ENCODE results near the gene CADM2. TPM values are rescaled to one million over a fixed set of nuclear protein-coding genes. Genes with fewer than 3 reads are reported as not detected.

The CADM2 gene
- total RNA-seq, 1 experiment from 2014 or later = 1.3 TPM

- H3K4me1 Mint-ChIP-seq (ENCODE audit: low read depth, unreplicated experiment) = peaks cover 34% of the 10 kb centered on the region
- no peak for TF ChIP-seq CTCF (IDR thresholded peaks at IDR 0.05; ENCODE audit: unreplicated experiment)
- no peak overlapping the region for H3K27ac Mint-ChIP-seq (ENCODE audit: unreplicated experiment)
- H3K4me3 Mint-ChIP-seq (ENCODE audit: low read depth, unreplicated experiment) = no peak overlapping the region
- no peaks in the 10 kb centered on the region for H3K27me3 Mint-ChIP-seq (ENCODE audit: unreplicated experiment)
- CTCF ChIA-PET = no interaction called here
- intact Hi-C loops (cut with micrococcal nuclease; ENCODE audit: unreplicated experiment) = no loop called here
- no peak for DNase-seq
- H3K36me3 Mint-ChIP-seq (ENCODE audit: insufficient read depth, unreplicated experiment) = peaks cover 9% of the 10 kb centered on the region
- BruUV-seq (replicated peaks) = no TSS peak
- no peaks in the 10 kb centered on the region for H3K9me3 Mint-ChIP-seq (ENCODE audit: low read depth, unreplicated experiment)
Observed at GRCh38 chr3:85162905-85163304, 204.1 kb downstream of the CADM2 start.

GRCh38 chr3:85164436-85164835, 205.6 kb downstream of the CADM2 start:
- DNase-seq = no peak
- Mint-ChIP-seq H3K4me3 (ENCODE audit: low read depth, unreplicated experiment) (no peak overlapping the region), H3K9me3 (ENCODE audit: low read depth, unreplicated experiment) (no peaks in the 10 kb centered on the region), H3K36me3 (ENCODE audit: insufficient read depth, unreplicated experiment) (peaks cover 9% of the 10 kb centered on the region), H3K27me3 (ENCODE audit: unreplicated experiment) (no peaks in the 10 kb centered on the region), H3K27ac (ENCODE audit: unreplicated experiment) (no peak overlapping the region), H3K4me1 (ENCODE audit: low read depth, unreplicated experiment) (peaks cover 27% of the 10 kb centered on the region)
- intact Hi-C loops (cut with micrococcal nuclease; ENCODE audit: unreplicated experiment) = no loop called here
- no TSS peak for BruUV-seq (replicated peaks)
- CTCF ChIA-PET = no interaction called here
- no peak for TF ChIP-seq CTCF (IDR thresholded peaks at IDR 0.05; ENCODE audit: unreplicated experiment)

- no peak for TF ChIP-seq CTCF (IDR thresholded peaks at IDR 0.05; ENCODE audit: unreplicated experiment)
- DNase-seq = no peak
- H3K4me3 Mint-ChIP-seq (ENCODE audit: low read depth, unreplicated experiment) = no peak overlapping the region
- no TSS peak for BruUV-seq (replicated peaks)
- CTCF ChIA-PET = no interaction called here
- intact Hi-C loops (cut with micrococcal nuclease; ENCODE audit: unreplicated experiment) = no loop called here
- no peak overlapping the region for H3K27ac Mint-ChIP-seq (ENCODE audit: unreplicated experiment)
- H3K9me3 Mint-ChIP-seq (ENCODE audit: low read depth, unreplicated experiment) = no peaks in the 10 kb centered on the region
- H3K4me1 Mint-ChIP-seq (ENCODE audit: low read depth, unreplicated experiment) = peaks cover 14% of the 10 kb centered on the region
- H3K27me3 Mint-ChIP-seq (ENCODE audit: unreplicated experiment) = no peaks in the 10 kb centered on the region
- H3K36me3 Mint-ChIP-seq (ENCODE audit: insufficient read depth, unreplicated experiment) = peaks cover 6% of the 10 kb centered on the region
Observed at GRCh38 chr3:85167576-85167975, 208.8 kb downstream of the CADM2 start.

GRCh38 chr3:85170646-85171045, 211.9 kb downstream of the CADM2 start:
- no TSS peak for BruUV-seq (replicated peaks)
- no peak for DNase-seq
- Mint-ChIP-seq H3K4me3 (ENCODE audit: low read depth, unreplicated experiment) (no peak overlapping the region), H3K27ac (ENCODE audit: unreplicated experiment) (peak overlapping the region; percentile 79), H3K4me1 (ENCODE audit: low read depth, unreplicated experiment) (peaks cover 14% of the 10 kb centered on the region), H3K27me3 (ENCODE audit: unreplicated experiment) (no peaks in the 10 kb centered on the region), H3K9me3 (ENCODE audit: low read depth, unreplicated experiment) (no peaks in the 10 kb centered on the region), H3K36me3 (ENCODE audit: insufficient read depth, unreplicated experiment) (peaks cover 6% of the 10 kb centered on the region)
- intact Hi-C loops (cut with micrococcal nuclease; ENCODE audit: unreplicated experiment) = no loop called here
- TF ChIP-seq CTCF (IDR thresholded peaks at IDR 0.05; ENCODE audit: unreplicated experiment) = no peak
- CTCF ChIA-PET = no interaction called here

Data from Calu3 (cell line).